ENCODE data around the gene C5orf15. TPM values are rescaled to one million over a fixed set of nuclear protein-coding genes. Genes with fewer than 3 reads are reported as not detected.

Gene C5orf15
- total RNA-seq (2014; rRNA removed) (22.7 and 45.2 TPM in 2 replicates), Bru-seq, nascent RNA (percentile 83 among the genes with signal in this experiment), BruChase-seq, experiment 1, labeled RNA remaining after a 6-hour chase (percentile 94 among the genes with signal in this experiment), BruChase-seq, experiment 2, labeled RNA remaining after a 2-hour chase (percentile 95 among the genes with signal in this experiment)
- long read RNA-seq, transcript C5orf15-201 (3 exons, 2,358 nt): major isoform, 141 of 175 reads
- long read RNA-seq, partial matches to known transcripts: 6 of 175 reads
- long read RNA-seq, other reads (novel, unspliced or antisense): 28 of 175 reads

GRCh38 chr5:133968204-133968980 lies at the start of gene C5orf15:
C5orf15 (minus strand) TSS chr5:133968625; CDS start chr5:133968584, 41 bp downstream.
- Histone ChIP-seq H3K4me3 (ENCODE audit: low read length) (peak within 1 kb of the TSS; percentile 90), H3F3A (ENCODE audit: low read length, unreplicated experiment) (peaks cover 7% of the 10 kb centered on the region), H4K20me1 (ENCODE audit: low read length) (no peaks in the 10 kb centered on the region), H3K79me2 (ENCODE audit: low read length) (peaks cover 48% of the 10 kb centered on the region), H3K4me1 (ENCODE audit: insufficient read depth, low read length) (peaks cover 11% of the 10 kb centered on the region), H3K9me3 (ENCODE audit: low read length) (no peaks in the 10 kb centered on the region), H2AFZ (ENCODE audit: low read length) (peak within 1 kb of the TSS; percentile 86), H3K9me2 (replicated peaks; ENCODE audit: low read length) (no peaks in the 10 kb centered on the region), H3K36me3 (ENCODE audit: low read depth, low read length) (peaks cover 6% of the 10 kb centered on the region), H3K9ac (ENCODE audit: low read length) (peak within 1 kb of the TSS; percentile 90), H3K4me2 (ENCODE audit: low read length) (peak within 1 kb of the TSS; percentile 89), H3K27me3 (ENCODE audit: low read length) (no peaks in the 10 kb centered on the region), H3K27ac (ENCODE audit: low read length) (peak within 1 kb of the TSS; percentile 39)
- DNase-seq (peak; percentile 95), ATAC-seq (peak; percentile 97)
- intact Hi-C loops (cut with micrococcal nuclease): loop anchor here (1.0 kb wide), 1 partner anchor 25 kb away; no protein-coding TSS in a partner anchor
- TSS peak; percentile 18 for BruUV-seq (replicated peaks)
- TF ChIP-seq CTCF (conservative IDR thresholded peaks at IDR 0.05; ENCODE audit: low read depth, low read length) (no peak), EZH2 (IDR thresholded peaks at IDR 0.05; ENCODE audit: low read length, unreplicated experiment) (no peak), EZH2phosphoT487 (IDR thresholded peaks at IDR 0.05; ENCODE audit: borderline replicate concordance, low read length) (no peak)
- CTCF ChIA-PET: no interaction called here
- POLR2A ChIA-PET (ENCODE audit: unreplicated experiment): no interaction called here

- no peak overlapping the region for H3K27ac ChIP-seq (ENCODE audit: low read length)
Measured at GRCh38 chr5:134008266-134008749, 39.9 kb upstream of the C5orf15 start.

More at GRCh38 chr5:134008266-134008749, 39.9 kb upstream of the C5orf15 start:
- Histone ChIP-seq H3K4me3 (ENCODE audit: low read length) (no peak overlapping the region), H3K4me1 (ENCODE audit: insufficient read depth, low read length) (peaks cover 10% of the 10 kb centered on the region), H2AFZ (ENCODE audit: low read length) (no peak overlapping the region), H4K20me1 (ENCODE audit: low read length) (peaks cover under 1% of the 10 kb centered on the region; the same call in 1 of the 2 replicates), H3K4me2 (ENCODE audit: low read length) (no peak overlapping the region), H3K9me3 (ENCODE audit: low read length) (no peaks in the 10 kb centered on the region), H3K79me2 (ENCODE audit: low read length) (peaks cover 24% of the 10 kb centered on the region), H3K9me2 (replicated peaks; ENCODE audit: low read length) (no peaks in the 10 kb centered on the region), H3K9ac (ENCODE audit: low read length) (no peak overlapping the region), H3F3A (ENCODE audit: low read length, unreplicated experiment) (no peaks in the 10 kb centered on the region), H3K36me3 (ENCODE audit: low read depth, low read length) (no peaks in the 10 kb centered on the region), H3K27me3 (ENCODE audit: low read length) (no peaks in the 10 kb centered on the region)
- POLR2A ChIA-PET (ENCODE audit: unreplicated experiment): no interaction called here
- intact Hi-C loops (cut with micrococcal nuclease): no loop called here
- BruUV-seq (replicated peaks): no TSS peak
- CTCF ChIA-PET: no interaction called here
- TF ChIP-seq EZH2 (IDR thresholded peaks at IDR 0.05; ENCODE audit: low read length, unreplicated experiment): no peak
- no peak for TF ChIP-seq CTCF (conservative IDR thresholded peaks at IDR 0.05; ENCODE audit: low read depth, low read length)
- no peak for TF ChIP-seq EZH2phosphoT487 (IDR thresholded peaks at IDR 0.05; ENCODE audit: borderline replicate concordance, low read length)
- ATAC-seq: no peak
- DNase-seq: no peak
